Measurements from ENCODE around the gene GOLGA6L7. TPM values are rescaled to one million over a fixed set of nuclear protein-coding genes. Genes with fewer than 3 reads are reported as not detected.
A peak's percentile ranks its signal among the peaks of the same experiment; 100 is the strongest.

The GOLGA6L7 gene
- total and polyA plus RNA-seq, 2 of the 4 experiments (the other 2 are of a cell fraction) = not detected

GRCh38 chr15:28886431-28887338, 38.2 kb upstream of the GOLGA6L7 start:
- CTCF ChIA-PET = interaction anchor here (0.6 to 1.2 kb wide), 2 partner anchors 16 to 89 kb away, joined by 3 read pairs; no protein-coding TSS in a partner anchor
- H4K20me1 ChIP-seq (ENCODE audit: insufficient read depth, low read length) = peaks cover 12% of the 10 kb centered on the region; the same call in 1 of the 2 replicates
- no peak overlapping the region for H4K91ac ChIP-seq (ENCODE audit: insufficient read depth, low read depth, low read length)
- peak overlapping the region; percentile 57 for H2BK5ac ChIP-seq (ENCODE audit: low read depth, low read length, poor library complexity, severe bottlenecking)
- no peaks in the 10 kb centered on the region for H3K36me3 ChIP-seq (ENCODE audit: control insufficient read depth, insufficient read depth, low read length)
- intact Hi-C loops (cut with micrococcal nuclease) (no loop called here), in situ Hi-C loops (cut with MboI; ENCODE audit: low sequenced_read_pairs) (loop anchor here (10.0 kb wide), 1 partner anchor 88 kb away; no protein-coding TSS in a partner anchor), dilution Hi-C loops (cut with HindIII; ENCODE audit: low sequenced_read_pairs, unreplicated experiment) (no loop called here)
- peak overlapping the region; percentile 37 to 90; a peak in 2 of 4 replicates for H4K8ac ChIP-seq (ENCODE audit: low read depth in 2 of 2, low read length in 2 of 2)
- H2AK5ac ChIP-seq (ENCODE audit: low read depth, low read length) = peak overlapping the region; percentile 28; the same call in 1 of the 2 replicates
- no peaks in the 10 kb centered on the region for H3K27me3 ChIP-seq (ENCODE audit: control insufficient read depth, insufficient read depth, low read length)
- H3K4me2 ChIP-seq (ENCODE audit: low read depth, low read length) = peak overlapping the region; percentile 98
- H3K18ac ChIP-seq (ENCODE audit: low read depth, low read length) = peak overlapping the region; percentile 25; the same call in 1 of the 2 replicates
- BruUV-seq (replicated peaks) = no TSS peak
- POLR2A ChIA-PET (ENCODE audit: unreplicated experiment) = no interaction called here
- peak overlapping the region; percentile 90 for H2AK9ac ChIP-seq (replicated peaks; ENCODE audit: low read depth, low read length, poor library complexity)
- peak overlapping the region; percentile 23 for H2BK120ac ChIP-seq (ENCODE audit: low read depth, low read length)
- H3K9me3 ChIP-seq (ENCODE audit: control insufficient read depth, insufficient read depth, low read length) = no peaks in the 10 kb centered on the region
- ATAC-seq (ENCODE audit: low read depth) = peak; percentile 38
- H3K9me1 ChIP-seq (ENCODE audit: insufficient read depth, low read length) = peaks cover 12% of the 10 kb centered on the region
- H3K4me3 ChIP-seq (ENCODE audit: insufficient read depth, low read depth, low read length) = peak overlapping the region; percentile 86
- H3K79me1 ChIP-seq (ENCODE audit: low read depth in 1 of 2, low read length in 2 of 2) = peaks cover 16 to 51% of the 10 kb centered on the region in 2 experiments
- peak overlapping the region; percentile 52 for H3K4ac ChIP-seq (ENCODE audit: low read depth, low read length)
- H3K27ac ChIP-seq (ENCODE audit: insufficient read depth, low read length) = peak overlapping the region; percentile 5; the same call in 1 of the 2 replicates
- WGBS, 2 experiments (ENCODE audit: extremely low coverage in 2 of 2, insufficient read length in 1 of 2) = 4% methylated on average over 26 of the region's 61 CpGs; no CpG with 5 or more reads in 1 of the 2 experiments
- no peak overlapping the region for H2BK20ac ChIP-seq (ENCODE audit: low read depth, low read length)
- H3K9ac ChIP-seq (ENCODE audit: low read depth, low read length) = peak overlapping the region; percentile 65
- H3K23ac ChIP-seq (ENCODE audit: low read depth, low read length) = peak overlapping the region; percentile 88
- peaks cover 13% of the 10 kb centered on the region for H3K4me1 ChIP-seq (ENCODE audit: control insufficient read depth, insufficient read depth, low read length)
- 0 out of 2 replicates have a peak overlapping the region, but pooled peaks have one; percentile 44 for H4K5ac ChIP-seq (ENCODE audit: low read depth, low read length)
- peak overlapping the region; percentile 58; the same call in 1 of the 2 replicates for H3K14ac ChIP-seq (replicated peaks; ENCODE audit: low read depth, low read length)
- H2BK15ac ChIP-seq (ENCODE audit: low read depth, low read length) = no peak overlapping the region
- H3K56ac ChIP-seq (ENCODE audit: extremely low read depth, insufficient read depth, low read length) = no peak overlapping the region
- peak overlapping the region; percentile 89 for H2AFZ ChIP-seq (replicated peaks; ENCODE audit: low read length, poor library complexity)
- DNase-seq = no peak
- TF ChIP-seq ELK1 (IDR thresholded peaks at IDR 0.05; ENCODE audit: borderline replicate concordance, low read depth, low read length) (no peak), MAZ (IDR thresholded peaks at IDR 0.05; ENCODE audit: borderline replicate concordance, low read depth, low read length) (no peak), SMC3 (IDR thresholded peaks at IDR 0.05; ENCODE audit: low read depth, low read length) (no peak), RFX5 (IDR thresholded peaks at IDR 0.05; ENCODE audit: low read depth, low read length) (no peak), CTCF (conservative IDR thresholded peaks at IDR 0.05; ENCODE audit: low read depth, low read length) (no peak), POLR2A (IDR thresholded peaks at IDR 0.05; ENCODE audit: low read depth, low read length) (no peak), FOS (IDR thresholded peaks at IDR 0.05; ENCODE audit: low read depth, low read length) (no peak), BHLHE40 (IDR thresholded peaks at IDR 0.05; ENCODE audit: low read depth, low read length) (no peak), RCOR1 (IDR thresholded peaks at IDR 0.05; ENCODE audit: insufficient replicate concordance, low read length) (no peak), MAFK (IDR thresholded peaks at IDR 0.05; ENCODE audit: low read depth, low read length) (no peak), RAD21 (IDR thresholded peaks at IDR 0.05; ENCODE audit: low read length) (no peak), MXI1 (IDR thresholded peaks at IDR 0.05; ENCODE audit: borderline replicate concordance, low read depth, low read length) (no peak), CHD1 (IDR thresholded peaks at IDR 0.05; ENCODE audit: low read depth, low read length) (no peak)

Data from IMR-90 (cell line).